GM12878 (cell line): Measurements from ENCODE around the gene SEL1L3. TPM values are rescaled to one million over a fixed set of nuclear protein-coding genes. Genes with fewer than 3 reads are reported as not detected.

Source experiments
- ATAC-seq: fragments of 200-7000 bp; cut with Tn5 transposase; 3 replicates; pipeline ENCODE4 v1.9.1; 2020; ENCODE audit warnings: mild to moderate bottlenecking, moderate library complexity
- BruUV-seq: library from RNA; stranded (reverse); fragments of 400-500 nt; replicated peaks from 2 replicates; lab custom pipeline; 2021; lab: Mats Ljungman, UMichigan
- CTCF ChIA-PET: fragments of 300-600 bp; sonication (Branson Sonifier 250); formaldehyde crosslinking; extraction: SDS; loops from one replicate; lab custom pipeline; 2021; ENCODE audit warnings: inconsistent platforms; lab: Yijun Ruan, JAX
- POLR2A ChIA-PET: fragments of 350-600 bp; formaldehyde crosslinking; extraction: SDS; loops from one replicate; lab custom pipeline; 2021; ENCODE audit warnings: inconsistent platforms; lab: Charles Lee
- RAD21 ChIA-PET: fragments of 300-600 bp; sonication (Branson Sonifier 250); formaldehyde crosslinking; loops from one replicate; lab custom pipeline; 2023; ENCODE audit warnings: antibody characterized with exemption; ENCODE audit not compliant: unreplicated experiment; lab: Charles Lee
- SMC1A ChIA-PET: fragments of 300-600 bp; sonication (Branson Sonifier 250); formaldehyde crosslinking; loops from one replicate; lab custom pipeline; 2023; ENCODE audit not compliant: unreplicated experiment, uncharacterized antibody; lab: Charles Lee
- DNase-seq: peaks from one replicate; pipeline ENCODE4 v3.0.0-alpha.2; 2011; ENCODE audit warnings: low read depth, low spot score
- FAIRE-seq: peaks from 3 replicates; lab custom pipeline; 2011; peaks lifted over from hg19 to GRCh38; lab: Jason Lieb, UNC
- H2AFZ ChIP-seq: 2 replicates; pipeline ENCODE4 v1.6.0; 2011; ENCODE audit warnings: low read depth, low read length, control low read depth; ENCODE audit not compliant: control insufficient read depth
- H3K27ac ChIP-seq: 2 replicates; pipeline ENCODE4 v1.5.1; 2011; ENCODE audit warnings: control low read depth; ENCODE audit not compliant: control insufficient read depth, insufficient read depth
- H3K27me3 ChIP-seq, 2 experiments: replicated peaks in 1 of 2; 2 replicates each; pipeline versions ENCODE4 v1.6.0 to v1.6.1; 2011; ENCODE audit warnings: low read length in 1 of 2; ENCODE audit not compliant: control insufficient read depth in 2 of 2, insufficient read depth in 2 of 2
- H3K36me3 ChIP-seq, 2 experiments: 2 replicates each; pipeline ENCODE4 v1.5.1; 2011; ENCODE audit warnings: low read length in 1 of 2; ENCODE audit not compliant: control insufficient read depth in 2 of 2, insufficient read depth in 2 of 2
- H3K4me1 ChIP-seq: 2 replicates; pipeline ENCODE4 v1.6.1; 2011; ENCODE audit warnings: mild to moderate bottlenecking, low read length, moderate library complexity, mixed read lengths; ENCODE audit not compliant: control insufficient read depth, insufficient read depth
- H3K4me2 ChIP-seq: 2 replicates; pipeline ENCODE4 v1.6.0; 2011; ENCODE audit warnings: control low read depth; ENCODE audit not compliant: control insufficient read depth, insufficient read depth
- H3K4me3 ChIP-seq: fragments of 200-600 bp; sonication (generic); 2 replicates; pipeline ENCODE4 v1.5.1; 2016
- H3K79me2 ChIP-seq: 2 replicates; pipeline ENCODE4 v1.6.0; 2011; ENCODE audit warnings: low read length; ENCODE audit not compliant: control insufficient read depth, insufficient read depth
- H3K9ac ChIP-seq: 2 replicates; pipeline ENCODE4 v1.8.0; 2011; ENCODE audit warnings: low read length, control low read depth, mixed read lengths; ENCODE audit not compliant: control insufficient read depth, insufficient read depth
- H3K9me3 ChIP-seq: replicated peaks from 3 replicates; pipeline ENCODE4 v1.5.1; 2011; ENCODE audit warnings: mild to moderate bottlenecking, low read length; ENCODE audit not compliant: control insufficient read depth, insufficient read depth
- H4K20me1 ChIP-seq: 2 replicates; pipeline ENCODE4 v1.6.0; 2011; ENCODE audit not compliant: control insufficient read depth, insufficient read depth
- BMI1 ChIP-seq: fragments of 450-650 bp; IDR thresholded peaks from 2 replicates; pipeline ENCODE4 v1.6.1; 2016; ENCODE audit warnings: mild to moderate bottlenecking, moderate library complexity, borderline replicate concordance
- FOS ChIP-seq: IDR thresholded peaks from 3 replicates; pipeline ENCODE4 v1.6.1; 2011; ENCODE audit warnings: borderline replicate concordance; ENCODE audit not compliant: insufficient read length; ENCODE audit errors: extremely low read depth
- POLR2AphosphoS2 ChIP-seq: IDR thresholded peaks from 2 replicates; pipeline ENCODE4 v1.6.1; 2011; ENCODE audit warnings: low read depth, mild to moderate bottlenecking, low read length, improper control_type of control experiment, moderate library complexity
- RAD51 ChIP-seq: fragments of 450-650 bp; IDR thresholded peaks from 2 replicates; pipeline ENCODE4 v1.6.1; 2016; ENCODE audit warnings: moderate library complexity, mild to moderate bottlenecking, inconsistent platforms
- RCOR1 ChIP-seq: conservative IDR thresholded peaks from 2 replicates; pipeline ENCODE4 v1.6.1; 2012; ENCODE audit warnings: low read depth, low read length, improper control_type of control experiment
- SREBF1 ChIP-seq: IDR thresholded peaks from 2 replicates; pipeline ENCODE4 v1.6.1; 2012; ENCODE audit warnings: mild to moderate bottlenecking, low read length
- SREBF2 ChIP-seq: IDR thresholded peaks from 2 replicates; pipeline ENCODE4 v1.6.1; 2012; ENCODE audit warnings: mild to moderate bottlenecking, low read length
- TCF7 ChIP-seq: IDR thresholded peaks from 2 replicates; pipeline ENCODE4 v1.6.1; 2014; ENCODE audit warnings: antibody characterized with exemption, borderline replicate concordance
- ZSCAN29 ChIP-seq: fragments of 450-650 bp; IDR thresholded peaks from 2 replicates; pipeline ENCODE4 v1.6.1; 2017; ENCODE audit warnings: mild to moderate bottlenecking, moderate library complexity
- ZZZ3 ChIP-seq: IDR thresholded peaks from 2 replicates; pipeline ENCODE4 v1.6.1; 2011; ENCODE audit warnings: low read depth; ENCODE audit not compliant: control insufficient read depth, insufficient read length
- WGBS: methylation state at CpG from one replicate; pipeline ENCODE4 v1.1.6; 2016; ENCODE audit warnings: low lambda C conversion rate; ENCODE audit not compliant: insufficient replicate concordance, insufficient coverage; ENCODE audit errors: missing lambda C conversion rate; 5-methylcytosine and 5-hydroxymethylcytosine counted together
- in situ Hi-C: fragments of 300-500 bp; cut with MboI; formaldehyde crosslinking; loops from 9 replicates; pipeline ENCODE4 v1.14.3; 2018; ENCODE audit warnings: mixed read lengths
- intact Hi-C: fragments of 100-400 bp; cut with micrococcal nuclease; formaldehyde crosslinking; loops from one replicate; pipeline ENCODE4 v1.14.2; 2022; ENCODE audit not compliant: unreplicated experiment
- polyA plus RNA-seq, 11 experiments: library from polyadenylated mRNA; depleted of rRNA in 4 of 11; unstranded in 6 of 11; stranded (reverse) in 5 of 11; fragments of >200 nt; fragmentation: Nextera tagmentation in 4 of 11; fragmentation: Illumina TruSeq in 1 of 11; extraction: Ambion mirVana in 4 of 11; extraction: Trizol in 1 of 11; gene quantifications; 1 replicate in 1 of 11; 2 replicates in 10 of 11; pipeline versions ENCODE4 v1.2.1 to v1.2.3, GENCODE V29; 2011 to 2016; ENCODE audit warnings: inconsistent platforms in 2 of 11, missing spikeins in 2 of 11, low read depth in 1 of 11
- total RNA-seq, 4 experiments: library from RNA; depleted of rRNA in 3 of 4; stranded (reverse); fragments of >200 nt in 3 of 4; fragmentation: Illumina TruSeq in 1 of 4; extraction: Trizol in 1 of 4; gene quantifications; 2 replicates each; pipeline versions ENCODE4 v1.2.1 to v1.2.3, GENCODE V29; 2013 to 2021
- TF ChIP-seq, protein P1 (sequence below): fragments of 450-650 bp; IDR thresholded peaks from 2 replicates; pipeline ENCODE4 v1.6.1; 2017; ENCODE audit warnings: low read depth, mild to moderate bottlenecking, moderate library complexity

Gene SEL1L3
- total and polyA plus RNA-seq, 10 of the 15 experiments (the other 5 are each of a cell fraction or from before 2014, with no cell fraction given): 20.4 to 82.2 (median 47.3) TPM

- no peak overlapping the region for H3K9ac ChIP-seq
- no peak for TF ChIP-seq ZSCAN29
- no peak for TF ChIP-seq SREBF2
- no peak for TF ChIP-seq RCOR1
- TF ChIP-seq, protein P1, sequence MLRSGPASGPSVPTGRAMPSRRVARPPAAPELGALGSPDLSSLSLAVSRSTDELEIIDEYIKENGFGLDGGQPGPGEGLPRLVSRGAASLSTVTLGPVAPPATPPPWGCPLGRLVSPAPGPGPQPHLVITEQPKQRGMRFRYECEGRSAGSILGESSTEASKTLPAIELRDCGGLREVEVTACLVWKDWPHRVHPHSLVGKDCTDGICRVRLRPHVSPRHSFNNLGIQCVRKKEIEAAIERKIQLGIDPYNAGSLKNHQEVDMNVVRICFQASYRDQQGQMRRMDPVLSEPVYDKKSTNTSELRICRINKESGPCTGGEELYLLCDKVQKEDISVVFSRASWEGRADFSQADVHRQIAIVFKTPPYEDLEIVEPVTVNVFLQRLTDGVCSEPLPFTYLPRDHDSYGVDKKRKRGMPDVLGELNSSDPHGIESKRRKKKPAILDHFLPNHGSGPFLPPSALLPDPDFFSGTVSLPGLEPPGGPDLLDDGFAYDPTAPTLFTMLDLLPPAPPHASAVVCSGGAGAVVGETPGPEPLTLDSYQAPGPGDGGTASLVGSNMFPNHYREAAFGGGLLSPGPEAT: no peak
- TF ChIP-seq TCF7: no peak
- no peak for TF ChIP-seq SREBF1
- TF ChIP-seq RAD51: no peak
- no peak for TF ChIP-seq ZZZ3
- no peak for TF ChIP-seq BMI1
- no peak for TF ChIP-seq POLR2AphosphoS2
- no peak for TF ChIP-seq FOS
- no peaks in the 10 kb centered on the region for H3K4me1 ChIP-seq
- H3K79me2 ChIP-seq: no peaks in the 10 kb centered on the region
- DNase-seq: no peak
- no peak overlapping the region for H3K27ac ChIP-seq
- H3K9me3 ChIP-seq: no peaks in the 10 kb centered on the region
- SMC1A ChIA-PET: no interaction called here
- 80% methylated on average over 23 of the region's 23 CpGs for WGBS
- no peak overlapping the region for H3K4me3 ChIP-seq
- RAD21 ChIA-PET: no interaction called here
- H3K27me3 ChIP-seq: no peaks in the 10 kb centered on the region
- H4K20me1 ChIP-seq: no peaks in the 10 kb centered on the region
- no peak for ATAC-seq
- H2AFZ ChIP-seq: no peak overlapping the region
- intact Hi-C loops (no loop called here), in situ Hi-C loops (no loop called here)
- CTCF ChIA-PET: no interaction called here
- no peak for FAIRE-seq
- H3K36me3 ChIP-seq: peaks cover 0 to 7% of the 10 kb centered on the region in 2 experiments; a peak in 1 of 4 replicates
- no TSS peak for BruUV-seq
- H3K4me2 ChIP-seq: no peak overlapping the region
- POLR2A ChIA-PET: no interaction called here
These were observed 52.1 kb downstream of the SEL1L3 start for GRCh38 chr4:25810461-25811373.
